Hepatocyte (in vitro differentiated cells): ENCODE measurements around the gene RAPSN. TPM values are rescaled to one million over a fixed set of nuclear protein-coding genes. Genes with fewer than 3 reads are reported as not detected.

Source experiments
- DNase-seq: peaks from one replicate; pipeline ENCODE4 v3.0.0-alpha.2; 2016; ENCODE audit warnings: low spot score
- H2AFZ ChIP-seq: fragments of 200-600 bp; sonication (generic); 2 replicates; pipeline ENCODE4 v1.6.0; 2016; ENCODE audit warnings: antibody characterized with exemption, mild to moderate bottlenecking
- H3K27ac ChIP-seq: fragments of 200-600 bp; sonication (generic); 2 replicates; pipeline ENCODE4 v1.5.1; 2016; ENCODE audit warnings: mild to moderate bottlenecking
- H3K27me3 ChIP-seq: fragments of 200-600 bp; sonication (generic); 2 replicates; pipeline ENCODE4 v1.6.1; 2016
- H3K36me3 ChIP-seq: fragments of 200-600 bp; sonication (generic); replicated peaks from 2 replicates; pipeline ENCODE4 v1.5.1; 2016; ENCODE audit warnings: low read depth; ENCODE audit not compliant: insufficient read depth
- H3K4me1 ChIP-seq: fragments of 200-600 bp; sonication (generic); 2 replicates; pipeline ENCODE4 v1.5.1; 2016; ENCODE audit warnings: mild to moderate bottlenecking, moderate library complexity; ENCODE audit not compliant: insufficient read depth
- H3K4me2 ChIP-seq: fragments of 200-600 bp; sonication (generic); 2 replicates; pipeline ENCODE4 v1.6.0; 2016
- H3K4me3 ChIP-seq: fragments of 200-600 bp; sonication (generic); 2 replicates; pipeline ENCODE4 v1.5.1; 2016; ENCODE audit warnings: mild to moderate bottlenecking
- H3K79me2 ChIP-seq: fragments of 200-600 bp; sonication (generic); 2 replicates; pipeline ENCODE4 v1.6.0; 2017; ENCODE audit warnings: mild to moderate bottlenecking
- H3K9me2 ChIP-seq: fragments of 200-600 bp; sonication (generic); replicated peaks from 2 replicates; pipeline ENCODE4 v1.6.0; 2017; ENCODE audit warnings: mild to moderate bottlenecking; ENCODE audit not compliant: insufficient read depth
- H3K9me3 ChIP-seq: fragments of 200-600 bp; sonication (generic); 2 replicates; pipeline ENCODE4 v1.5.1; 2016; ENCODE audit warnings: low read depth, mild to moderate bottlenecking
- H4K20me1 ChIP-seq: fragments of 200-600 bp; sonication (generic); 2 replicates; pipeline ENCODE4 v1.6.0; 2016; ENCODE audit warnings: mild to moderate bottlenecking; ENCODE audit not compliant: insufficient read depth, poor library complexity, severe bottlenecking
- CTCF ChIP-seq: fragments of 200-600 bp; sonication (generic); IDR thresholded peaks from 2 replicates; pipeline ENCODE4 v1.5.1; 2016; ENCODE audit warnings: antibody characterized with exemption, mild to moderate bottlenecking; ENCODE audit not compliant: poor library complexity
- EZH2 ChIP-seq: fragments of 200-600 bp; sonication (generic); IDR thresholded peaks from 2 replicates; pipeline ENCODE4 v1.6.1; 2016; ENCODE audit warnings: antibody characterized with exemption, mild to moderate bottlenecking, borderline replicate concordance
- EZH2phosphoT487 ChIP-seq: fragments of 200-600 bp; sonication (generic); IDR thresholded peaks from one replicate; pipeline ENCODE4 v1.6.1; 2018; ENCODE audit warnings: antibody characterized with exemption, mild to moderate bottlenecking, low read depth, moderate library complexity; ENCODE audit not compliant: unreplicated experiment, severe bottlenecking
- WGBS: methylation state at CpG from one replicate; pipeline ENCODE4 v1.1.6; 2016; ENCODE audit warnings: low lambda C conversion rate; ENCODE audit errors: missing lambda C conversion rate; 5-methylcytosine and 5-hydroxymethylcytosine counted together
- polyA plus RNA-seq: library from polyadenylated mRNA; unstranded; fragments of >200 nt; fragmentation: Nextera tagmentation; extraction: Ambion mirVana; gene quantifications from 2 replicates; pipeline ENCODE4 v1.2.1, GENCODE V29; 2016
- total RNA-seq: library from RNA; depleted of rRNA; stranded (reverse); fragments of >200 nt; gene quantifications from 2 replicates; pipeline ENCODE4 v1.2.3, GENCODE V29; 2014

The RAPSN gene
- total and polyA plus RNA-seq, 2 experiments from 2014 or later: 0.46 TPM; not detected in 1

DNA sequence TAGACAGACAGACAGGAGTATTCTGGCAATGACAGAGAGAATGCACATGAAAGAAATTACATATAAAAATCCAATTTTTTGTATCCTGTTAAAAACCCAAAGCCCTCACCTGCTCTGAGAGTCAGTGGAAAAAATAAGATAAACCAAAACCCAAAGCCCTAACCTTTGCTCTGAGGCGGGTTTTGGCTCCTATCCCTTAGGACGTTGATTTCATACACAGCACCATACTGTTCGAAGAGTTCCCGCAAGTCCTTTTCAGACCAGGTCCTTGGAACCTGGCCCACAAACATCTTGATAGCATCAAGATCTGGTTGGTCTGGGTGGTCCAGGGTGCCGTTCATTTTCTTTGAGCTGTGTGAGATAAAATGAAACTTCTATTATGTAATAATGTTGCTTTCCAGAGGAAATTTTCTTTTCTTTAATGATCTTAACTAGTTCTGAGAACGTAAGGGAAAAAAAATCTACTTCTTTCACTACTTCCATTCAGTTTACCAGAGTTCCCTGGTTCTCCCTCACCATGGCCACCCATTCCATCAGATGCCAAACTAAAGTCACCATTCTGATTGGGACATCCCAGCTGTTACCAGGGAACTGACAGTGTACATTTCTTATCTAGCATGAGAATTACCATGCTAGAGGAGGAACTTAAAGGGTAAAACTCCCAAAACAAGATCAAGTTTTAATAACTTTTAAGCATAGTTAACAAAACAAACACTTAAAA, 39.9 kb upstream of the RAPSN start:
- no peak for TF ChIP-seq CTCF
- no peak for DNase-seq
- peaks cover 16% of the 10 kb centered on the region for H4K20me1 ChIP-seq
- 81% methylated on average over 6 of the region's 6 CpGs for WGBS
- H3K27me3 ChIP-seq: no peaks in the 10 kb centered on the region
- H3K36me3 ChIP-seq: peaks cover 3% of the 10 kb centered on the region
- H3K4me2 ChIP-seq: no peak overlapping the region
- no peak overlapping the region for H2AFZ ChIP-seq
- H3K27ac ChIP-seq: peak overlapping the region; percentile 40
- no peak overlapping the region for H3K4me3 ChIP-seq
- H3K9me2 ChIP-seq: no peaks in the 10 kb centered on the region
- peaks cover 57% of the 10 kb centered on the region for H3K79me2 ChIP-seq
- H3K4me1 ChIP-seq: peaks cover 14% of the 10 kb centered on the region
- no peaks in the 10 kb centered on the region for H3K9me3 ChIP-seq

- DNase-seq: no peak
- Histone ChIP-seq H3K4me2 (no peak overlapping the region), H3K4me1 (peaks cover 14% of the 10 kb centered on the region), H3K9me3 (no peaks in the 10 kb centered on the region), H3K36me3 (peaks cover 6% of the 10 kb centered on the region), H3K79me2 (peaks cover 52% of the 10 kb centered on the region), H3K9me2 (no peaks in the 10 kb centered on the region), H3K27me3 (no peaks in the 10 kb centered on the region), H3K27ac (peak overlapping the region; percentile 40), H3K4me3 (no peak overlapping the region), H2AFZ (no peak overlapping the region), H4K20me1 (peaks cover 11% of the 10 kb centered on the region)
- WGBS: 61% methylated on average over 3 of the region's 3 CpGs
- no peak for TF ChIP-seq EZH2phosphoT487
- no peak for TF ChIP-seq CTCF
- no peak for TF ChIP-seq EZH2
These were observed 39.2 kb upstream of the RAPSN start for GRCh38 chr11:47488111-47488510.

DNA sequence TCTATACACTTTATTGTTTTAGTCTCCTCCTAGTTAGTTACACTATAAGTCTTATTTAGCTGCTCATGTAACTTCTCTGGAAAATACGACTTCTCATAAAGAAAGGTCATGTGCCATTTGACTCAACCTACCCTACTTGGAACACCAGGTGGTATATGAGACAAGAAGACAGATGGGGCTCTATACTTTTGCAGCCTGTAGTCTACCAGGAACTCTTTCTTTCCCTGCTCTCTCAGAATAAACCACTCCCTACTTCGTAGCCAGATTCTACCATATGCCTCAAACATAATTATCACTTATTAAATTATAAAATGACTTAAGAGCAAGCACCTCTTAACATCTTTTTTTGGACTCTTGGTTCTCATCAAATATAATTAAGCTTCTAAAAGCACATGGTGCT, 38.5 kb upstream of the RAPSN start:
- peaks cover 11% of the 10 kb centered on the region for H4K20me1 ChIP-seq
- no peaks in the 10 kb centered on the region for H3K9me2 ChIP-seq
- WGBS: 98% methylated on average over 2 of the region's 2 CpGs
- peaks cover 14% of the 10 kb centered on the region for H3K4me1 ChIP-seq
- peaks cover 45% of the 10 kb centered on the region for H3K79me2 ChIP-seq
- H3K4me2 ChIP-seq: no peak overlapping the region
- no peaks in the 10 kb centered on the region for H3K27me3 ChIP-seq
- no peak overlapping the region for H2AFZ ChIP-seq
- H3K4me3 ChIP-seq: no peak overlapping the region
- DNase-seq: no peak
- H3K9me3 ChIP-seq: no peaks in the 10 kb centered on the region
- H3K27ac ChIP-seq: no peak overlapping the region
- no peak for TF ChIP-seq CTCF
- no peak for TF ChIP-seq EZH2
- TF ChIP-seq EZH2phosphoT487: no peak
- H3K36me3 ChIP-seq: peaks cover 9% of the 10 kb centered on the region

DNA sequence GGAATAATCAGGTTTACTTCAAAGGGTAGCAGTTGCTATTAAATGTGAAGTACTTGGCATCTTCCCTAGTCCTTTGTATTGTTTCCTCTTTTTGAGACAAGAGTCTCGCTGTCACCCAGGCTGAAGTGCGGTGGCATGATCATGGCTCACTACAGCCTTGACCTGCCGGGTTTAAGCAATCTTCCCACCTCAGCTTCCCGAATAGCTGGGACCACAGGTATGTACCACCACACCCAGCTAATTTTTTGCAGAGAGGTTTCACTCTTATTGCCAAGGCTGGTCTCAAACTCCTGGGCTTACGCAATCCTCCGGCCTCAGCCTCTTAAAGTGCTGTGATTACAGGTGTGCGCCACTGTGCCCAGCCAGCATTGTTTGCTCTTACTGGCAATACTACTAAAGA, 36.2 kb upstream of the RAPSN start:
- no peaks in the 10 kb centered on the region for H3K27me3 ChIP-seq
- H3K9me2 ChIP-seq: no peaks in the 10 kb centered on the region
- no peak for DNase-seq
- peaks cover 2% of the 10 kb centered on the region for H4K20me1 ChIP-seq
- H3K9me3 ChIP-seq: no peaks in the 10 kb centered on the region
- H3K4me2 ChIP-seq: no peak overlapping the region
- TF ChIP-seq CTCF (no peak), EZH2phosphoT487 (no peak), EZH2 (no peak)
- no peak overlapping the region for H3K27ac ChIP-seq
- peaks cover 14% of the 10 kb centered on the region for H3K4me1 ChIP-seq
- H2AFZ ChIP-seq: no peak overlapping the region
- peaks cover 33% of the 10 kb centered on the region for H3K79me2 ChIP-seq
- 95% methylated on average over 7 of the region's 7 CpGs for WGBS
- no peak overlapping the region for H3K4me3 ChIP-seq
- peaks cover 14% of the 10 kb centered on the region for H3K36me3 ChIP-seq
